ENCODE measurements around the gene PLA2G4A. TPM values are rescaled to one million over a fixed set of nuclear protein-coding genes. Genes with fewer than 3 reads are reported as not detected.

PLA2G4A gene
- total RNA-seq, 2 experiments from 2014 or later = 0.11 TPM; not detected in 1

DNA sequence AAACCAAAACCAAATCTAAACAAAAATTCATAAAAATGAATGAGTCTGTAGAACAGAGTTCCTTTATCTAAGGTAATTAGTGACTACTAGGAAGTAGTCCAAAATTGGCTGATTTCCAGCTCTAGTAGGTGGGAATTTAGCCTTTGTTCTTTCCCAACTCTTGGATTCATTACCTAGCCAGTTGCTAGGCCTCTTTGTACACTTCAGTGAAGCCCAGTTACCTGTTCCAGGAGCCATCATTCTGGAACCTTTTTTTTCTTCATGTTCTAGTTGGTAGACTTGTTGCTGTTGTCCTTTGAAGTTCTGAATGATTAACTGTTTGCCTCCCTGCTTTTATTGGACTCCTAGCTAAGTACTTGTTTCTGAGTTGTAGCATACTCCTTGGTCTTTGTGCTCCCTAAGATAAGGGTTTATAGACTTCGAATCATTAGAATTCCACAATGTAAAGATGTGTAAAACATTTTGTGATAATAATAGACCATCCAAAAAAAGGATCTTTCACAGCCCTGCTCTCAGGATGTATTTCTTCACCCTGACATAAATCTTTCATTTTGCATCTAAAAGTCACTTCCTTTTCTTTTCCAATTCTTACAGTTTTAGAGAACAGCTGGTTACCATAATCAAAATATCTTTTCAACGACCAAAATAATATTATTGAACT is 9.8 kb downstream of the PLA2G4A start:
- peaks cover 2% of the 10 kb centered on the region for H3K27me3 Mint-ChIP-seq
- POLR2A ChIA-PET = no interaction called here
- ATAC-seq (no peak), DNase-seq (no peak)
- no peak overlapping the region for H3K27ac Mint-ChIP-seq
- intact Hi-C loops (cut with micrococcal nuclease) = no loop called here
- H3K36me3 Mint-ChIP-seq (ENCODE audit: low read depth) = no peaks in the 10 kb centered on the region
- H3K9me3 Mint-ChIP-seq = no peaks in the 10 kb centered on the region
- no peak for TF ChIP-seq CTCF (IDR thresholded peaks at IDR 0.05)
- no peak overlapping the region for H3K4me3 Mint-ChIP-seq
- no peaks in the 10 kb centered on the region for H3K4me1 Mint-ChIP-seq (ENCODE audit: low read depth)
- CTCF ChIA-PET = no interaction called here

GRCh38 chr1:186839041-186839400 is 10.3 kb downstream of the PLA2G4A start:
- Mint-ChIP-seq H3K4me1 (ENCODE audit: low read depth) (no peaks in the 10 kb centered on the region), H3K4me3 (no peak overlapping the region), H3K9me3 (no peaks in the 10 kb centered on the region), H3K27me3 (peaks cover 2% of the 10 kb centered on the region), H3K36me3 (ENCODE audit: low read depth) (no peaks in the 10 kb centered on the region), H3K27ac (no peak overlapping the region)
- ChIA-PET POLR2A (no interaction called here), CTCF (no interaction called here)
- intact Hi-C loops (cut with micrococcal nuclease) = no loop called here
- ATAC-seq (no peak), DNase-seq (no peak)
- TF ChIP-seq CTCF (IDR thresholded peaks at IDR 0.05) = no peak

DNA sequence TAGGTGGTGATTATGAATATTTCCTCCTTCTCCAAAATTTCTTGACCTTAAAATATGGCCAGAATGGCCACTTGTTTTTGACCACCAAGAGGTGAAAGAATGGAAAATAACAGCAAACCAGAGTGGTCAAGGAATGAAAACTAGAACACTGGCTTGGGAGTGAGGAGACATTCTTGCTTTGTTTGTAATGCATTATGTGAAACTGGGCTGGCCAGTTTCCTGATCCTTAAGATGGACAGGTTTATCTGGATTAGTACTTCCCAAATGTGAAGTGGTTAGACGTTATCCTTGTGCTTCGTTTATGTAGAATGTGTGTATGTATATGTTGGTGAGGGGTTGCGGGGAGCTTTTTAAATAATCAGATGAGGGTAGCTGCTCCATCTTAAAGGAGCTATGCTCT is 12.8 kb downstream of the PLA2G4A start:
- Mint-ChIP-seq H3K27ac (no peak overlapping the region), H3K4me1 (ENCODE audit: low read depth) (no peaks in the 10 kb centered on the region), H3K27me3 (peaks cover 4% of the 10 kb centered on the region), H3K36me3 (ENCODE audit: low read depth) (no peaks in the 10 kb centered on the region), H3K4me3 (no peak overlapping the region), H3K9me3 (no peaks in the 10 kb centered on the region)
- ChIA-PET POLR2A (no interaction called here), CTCF (no interaction called here)
- TF ChIP-seq CTCF (IDR thresholded peaks at IDR 0.05) = no peak
- DNase-seq = no peak
- intact Hi-C loops (cut with micrococcal nuclease) = no loop called here
- ATAC-seq = no peak

DNA sequence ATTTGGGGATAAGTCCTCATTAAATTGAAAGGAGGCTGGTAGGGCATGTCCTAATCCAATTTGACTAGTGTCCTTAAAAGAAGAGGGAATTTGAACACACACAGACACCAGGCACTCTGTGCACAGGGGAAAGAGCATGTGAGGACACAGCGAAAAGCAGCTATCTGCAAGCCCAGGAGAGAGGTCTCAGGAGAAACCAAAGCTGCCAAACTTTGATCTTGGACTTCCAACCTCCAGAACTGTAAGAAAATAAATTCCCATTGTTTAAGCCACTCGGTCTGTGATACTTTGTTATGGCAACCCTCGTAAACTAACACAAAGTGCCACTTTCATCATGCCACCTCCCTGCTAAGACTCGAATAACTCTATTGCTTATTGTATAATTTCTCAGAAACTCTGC is 13.8 kb downstream of the PLA2G4A start:
- Mint-ChIP-seq H3K36me3 (ENCODE audit: low read depth) (no peaks in the 10 kb centered on the region), H3K4me3 (no peak overlapping the region), H3K27ac (no peak overlapping the region), H3K27me3 (peaks cover 4% of the 10 kb centered on the region), H3K4me1 (ENCODE audit: low read depth) (no peaks in the 10 kb centered on the region), H3K9me3 (no peaks in the 10 kb centered on the region)
- no peak for TF ChIP-seq CTCF (IDR thresholded peaks at IDR 0.05)
- no peak for ATAC-seq
- ChIA-PET POLR2A (no interaction called here), CTCF (no interaction called here)
- no peak for DNase-seq
- intact Hi-C loops (cut with micrococcal nuclease) = no loop called here

DNA sequence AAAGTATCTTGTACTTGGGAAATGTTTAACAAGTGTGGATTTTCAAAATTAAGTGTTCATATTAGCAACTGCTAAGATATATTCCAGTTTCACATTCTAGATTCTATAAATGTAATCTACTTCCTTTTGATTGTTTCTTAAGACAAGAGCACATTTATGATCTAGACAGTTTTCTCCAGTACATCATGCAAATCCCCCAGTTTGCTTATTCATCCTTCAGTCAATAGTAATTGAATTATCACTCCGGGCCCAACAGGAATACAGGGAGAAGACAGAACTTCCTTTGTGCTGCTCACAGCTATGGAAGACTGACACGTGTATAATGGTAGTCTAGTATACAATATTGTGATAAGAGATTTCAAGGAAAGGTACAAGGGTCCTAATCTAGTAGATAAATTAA is 14.5 kb downstream of the PLA2G4A start:
- H3K27me3 Mint-ChIP-seq = peaks cover 4% of the 10 kb centered on the region
- no peaks in the 10 kb centered on the region for H3K36me3 Mint-ChIP-seq (ENCODE audit: low read depth)
- H3K4me3 Mint-ChIP-seq = no peak overlapping the region
- H3K9me3 Mint-ChIP-seq = no peaks in the 10 kb centered on the region
- POLR2A ChIA-PET = no interaction called here
- no peak overlapping the region for H3K27ac Mint-ChIP-seq
- no peak for TF ChIP-seq CTCF (IDR thresholded peaks at IDR 0.05)
- H3K4me1 Mint-ChIP-seq (ENCODE audit: low read depth) = no peaks in the 10 kb centered on the region
- CTCF ChIA-PET = no interaction called here
- no peak for ATAC-seq
- intact Hi-C loops (cut with micrococcal nuclease) = no loop called here
- DNase-seq = no peak

All from activated CD8-positive, alpha-beta T cell treated with anti-CD3 and anti-CD28 coated beads for 36 hours (primary cell).